Subcutaneous adipose tissue (tissue), 4 donors: ENCODE data around the gene ARID5B. TPM values are rescaled to one million over a fixed set of nuclear protein-coding genes. Genes with fewer than 3 reads are reported as not detected.

Source experiments
- total RNA-seq, 4 donors: library from RNA; depleted of rRNA; stranded (reverse); fragments of >200 nt; gene quantifications; one replicate each; pipeline ENCODE4 v1.1.0, GENCODE V29; 2016
- TF ChIP-seq, protein P1 (sequence below): fragments of 450-650 bp; IDR thresholded peaks from one replicate; pipeline ENCODE4 v1.5.1; 2016; ENCODE audit warnings: low read depth, mild to moderate bottlenecking, control low read depth, antibody characterized with exemption, moderate library complexity

ARID5B gene
- total RNA-seq, 4 donors from 2014 or later: 61.4 to 193 (median 86.2) TPM

DNA sequence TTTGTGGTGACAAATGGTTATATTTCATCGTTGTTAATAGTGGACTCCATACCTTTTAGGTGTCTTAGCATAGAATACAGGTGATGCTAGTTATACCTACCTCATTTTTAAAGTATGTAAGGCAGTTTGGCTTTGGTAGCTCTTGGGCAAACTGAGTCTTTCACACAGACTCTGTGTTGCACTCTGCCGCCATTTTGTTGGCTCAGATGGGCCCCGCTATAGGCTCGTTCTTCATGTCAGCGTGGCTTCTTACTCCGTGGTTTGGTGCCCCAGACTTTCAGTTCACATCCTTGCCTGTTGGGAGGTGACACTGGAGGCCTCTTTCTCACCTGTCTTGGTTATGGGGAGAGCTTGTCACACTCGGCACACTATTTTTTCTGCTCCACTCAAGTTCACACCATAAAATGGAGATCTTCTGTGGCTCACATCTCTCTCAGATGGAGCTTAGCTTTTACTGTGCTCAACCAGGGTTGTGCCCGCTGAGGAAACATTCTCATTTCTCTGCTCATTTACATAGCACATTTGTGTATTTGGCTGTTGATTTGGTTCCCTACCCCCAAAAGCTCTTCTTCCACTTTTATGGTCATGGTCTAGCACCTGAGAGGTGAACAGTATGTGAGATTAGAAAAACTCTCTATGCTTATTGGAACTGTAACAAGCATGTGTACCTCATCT is 178.5 kb downstream of the ARID5B start:
- TF ChIP-seq, protein P1, sequence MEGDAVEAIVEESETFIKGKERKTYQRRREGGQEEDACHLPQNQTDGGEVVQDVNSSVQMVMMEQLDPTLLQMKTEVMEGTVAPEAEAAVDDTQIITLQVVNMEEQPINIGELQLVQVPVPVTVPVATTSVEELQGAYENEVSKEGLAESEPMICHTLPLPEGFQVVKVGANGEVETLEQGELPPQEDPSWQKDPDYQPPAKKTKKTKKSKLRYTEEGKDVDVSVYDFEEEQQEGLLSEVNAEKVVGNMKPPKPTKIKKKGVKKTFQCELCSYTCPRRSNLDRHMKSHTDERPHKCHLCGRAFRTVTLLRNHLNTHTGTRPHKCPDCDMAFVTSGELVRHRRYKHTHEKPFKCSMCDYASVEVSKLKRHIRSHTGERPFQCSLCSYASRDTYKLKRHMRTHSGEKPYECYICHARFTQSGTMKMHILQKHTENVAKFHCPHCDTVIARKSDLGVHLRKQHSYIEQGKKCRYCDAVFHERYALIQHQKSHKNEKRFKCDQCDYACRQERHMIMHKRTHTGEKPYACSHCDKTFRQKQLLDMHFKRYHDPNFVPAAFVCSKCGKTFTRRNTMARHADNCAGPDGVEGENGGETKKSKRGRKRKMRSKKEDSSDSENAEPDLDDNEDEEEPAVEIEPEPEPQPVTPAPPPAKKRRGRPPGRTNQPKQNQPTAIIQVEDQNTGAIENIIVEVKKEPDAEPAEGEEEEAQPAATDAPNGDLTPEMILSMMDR: no peak

DNA sequence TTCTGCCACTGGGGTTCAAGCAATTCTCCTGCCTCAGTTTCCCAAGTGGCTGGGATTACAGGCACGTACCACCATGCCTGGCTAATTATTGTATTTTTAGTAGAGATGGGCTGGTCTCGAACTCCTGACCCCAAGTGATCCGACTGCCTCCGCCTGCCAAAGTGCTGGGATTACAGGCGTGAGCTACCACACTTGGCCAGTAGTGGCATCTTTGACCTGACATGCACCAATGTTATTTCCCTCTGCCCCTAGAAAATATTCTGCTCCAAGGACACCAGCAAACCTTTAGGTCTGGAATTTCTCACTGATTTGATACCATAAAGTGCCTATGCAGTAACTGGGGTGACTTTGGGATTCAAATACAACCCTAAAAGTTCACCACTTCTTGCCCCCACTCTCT is 179.4 kb downstream of the ARID5B start:
- TF ChIP-seq, protein P1: no peak

DNA sequence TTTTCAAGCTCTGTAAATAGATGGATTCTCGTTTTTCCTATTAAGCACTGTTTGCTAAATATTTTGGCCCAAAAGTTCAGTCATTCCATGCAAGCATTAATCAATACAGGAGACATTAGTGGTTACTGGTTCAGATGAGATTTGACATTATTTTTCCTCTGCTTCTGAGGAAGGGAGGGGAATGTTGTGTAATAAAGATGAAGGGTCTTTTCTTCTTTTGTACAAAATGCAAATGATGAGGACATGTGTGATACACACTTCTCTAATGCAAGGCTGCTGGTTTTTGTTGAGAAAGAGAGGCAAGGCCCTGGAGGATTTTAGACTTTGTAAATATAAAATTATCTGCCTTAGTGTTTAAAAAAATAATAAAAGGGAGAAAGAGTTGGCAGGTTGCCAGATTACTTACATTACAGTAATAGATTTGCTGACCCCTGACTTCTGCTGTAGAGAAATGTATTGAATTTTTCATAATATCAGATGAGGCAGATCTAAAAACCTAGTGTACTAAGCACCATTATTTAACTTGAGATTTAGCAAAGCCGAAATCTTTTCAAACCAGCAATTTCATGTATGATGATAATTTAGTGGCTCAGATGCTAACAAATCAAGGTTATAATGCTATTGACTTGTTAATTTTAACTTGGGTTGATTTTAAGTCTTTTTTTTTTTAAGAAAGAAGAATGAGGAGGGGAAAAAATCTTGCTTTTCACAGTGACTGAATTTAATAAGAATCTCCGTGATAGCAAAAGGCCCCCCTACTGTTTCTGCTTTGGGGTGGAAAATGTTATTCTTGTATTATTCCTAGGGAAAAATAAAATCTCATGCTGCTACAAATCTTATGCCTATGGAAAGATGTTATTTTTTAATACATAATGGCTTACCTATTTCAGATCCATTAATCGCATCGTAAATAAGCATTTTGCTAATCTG is 180.1 kb downstream of the ARID5B start:
- TF ChIP-seq, protein P1: no peak

DNA sequence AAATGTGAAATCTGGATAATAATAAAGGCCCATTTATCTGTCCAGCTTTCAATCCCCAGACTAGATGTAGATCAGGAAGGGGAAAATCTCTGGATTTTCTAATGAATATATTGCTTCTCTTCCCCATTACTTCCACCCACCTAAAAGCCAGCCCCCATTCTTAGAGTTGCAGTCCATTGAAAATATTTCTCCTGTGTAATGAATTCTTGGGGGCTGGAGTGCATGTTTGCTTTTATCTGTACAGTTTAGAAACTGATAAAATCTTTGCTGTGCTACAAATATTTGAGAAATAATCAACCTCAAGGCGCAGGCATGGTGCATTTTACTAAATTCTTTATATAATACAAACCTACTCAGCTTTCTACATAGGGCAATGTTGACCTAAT is 180.8 kb downstream of the ARID5B start:
- TF ChIP-seq, protein P1: no peak

DNA sequence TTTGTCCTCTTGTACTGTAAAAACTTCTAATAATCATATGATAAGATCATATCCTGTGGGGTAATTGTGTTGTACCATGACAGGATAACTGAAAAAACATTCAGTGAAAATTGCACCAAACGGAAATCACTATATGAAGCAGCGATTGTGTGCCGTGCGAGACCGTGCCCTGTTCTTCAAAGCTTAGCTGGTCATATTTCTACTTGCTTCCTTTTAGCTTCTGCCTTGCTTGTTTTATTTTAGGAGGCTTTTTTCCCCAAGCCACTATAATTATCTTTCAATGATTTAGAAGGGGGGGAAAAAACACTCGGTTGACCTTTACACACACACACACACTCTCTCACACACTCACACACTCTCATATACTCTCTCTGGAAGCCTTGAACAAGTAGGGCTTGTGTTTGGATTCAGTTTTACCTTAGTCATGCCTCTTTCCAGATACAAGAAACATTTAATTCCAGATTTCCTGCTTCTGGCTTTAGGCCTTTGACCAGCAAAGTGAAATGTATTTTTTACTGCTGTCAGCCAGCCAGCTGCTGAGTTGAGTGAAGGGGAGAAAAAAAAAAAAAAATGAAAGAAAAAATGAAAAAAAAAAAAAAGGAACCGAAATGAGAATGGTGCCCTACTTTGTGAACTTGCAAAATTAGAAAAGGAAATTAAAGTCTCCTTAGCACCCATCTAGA is 181.4 kb downstream of the ARID5B start:
- TF ChIP-seq, protein P1: no peak

DNA sequence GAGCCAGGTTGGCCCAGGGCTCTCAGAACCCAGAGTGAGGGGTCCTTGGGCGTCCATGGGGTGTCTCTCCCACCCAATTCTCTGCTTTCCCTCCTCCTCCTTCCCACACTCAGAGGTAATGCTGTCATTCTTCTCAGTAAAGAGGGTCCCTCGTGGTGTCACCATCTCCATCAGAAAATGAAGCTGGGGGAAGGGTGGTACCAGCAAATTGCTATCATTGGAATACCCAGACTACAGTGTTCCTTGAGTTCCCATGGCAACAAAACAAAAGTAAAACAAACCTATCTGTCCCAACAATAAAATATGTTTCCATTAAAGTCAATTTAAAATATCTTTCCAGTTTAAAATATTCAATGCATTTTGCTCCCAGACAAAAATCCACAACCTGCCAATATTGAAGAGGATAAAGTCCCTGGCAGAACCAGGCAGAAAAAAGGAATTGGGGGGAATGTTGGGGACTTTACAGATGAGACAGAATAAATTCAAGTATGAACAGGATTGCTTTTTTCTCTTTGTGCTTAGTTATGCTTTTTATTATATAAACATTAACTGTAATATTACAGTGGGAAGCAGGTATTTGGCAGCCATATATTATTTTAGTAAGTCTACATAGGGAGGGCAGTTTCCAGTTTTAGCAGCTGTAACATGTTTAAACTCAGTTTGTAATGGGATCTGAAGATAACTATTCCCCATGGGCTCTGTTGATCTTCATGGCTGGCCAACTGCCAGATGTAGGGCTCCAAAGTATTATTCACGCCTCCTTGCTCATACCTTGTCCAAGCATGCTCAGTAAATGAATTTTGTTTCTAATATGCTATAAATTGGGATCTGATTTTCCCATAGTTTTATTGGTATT is 182.1 kb downstream of the ARID5B start:
- TF ChIP-seq, protein P1: no peak
